ENCODE data around the gene HDAC7.

Gene HDAC7

DNA sequence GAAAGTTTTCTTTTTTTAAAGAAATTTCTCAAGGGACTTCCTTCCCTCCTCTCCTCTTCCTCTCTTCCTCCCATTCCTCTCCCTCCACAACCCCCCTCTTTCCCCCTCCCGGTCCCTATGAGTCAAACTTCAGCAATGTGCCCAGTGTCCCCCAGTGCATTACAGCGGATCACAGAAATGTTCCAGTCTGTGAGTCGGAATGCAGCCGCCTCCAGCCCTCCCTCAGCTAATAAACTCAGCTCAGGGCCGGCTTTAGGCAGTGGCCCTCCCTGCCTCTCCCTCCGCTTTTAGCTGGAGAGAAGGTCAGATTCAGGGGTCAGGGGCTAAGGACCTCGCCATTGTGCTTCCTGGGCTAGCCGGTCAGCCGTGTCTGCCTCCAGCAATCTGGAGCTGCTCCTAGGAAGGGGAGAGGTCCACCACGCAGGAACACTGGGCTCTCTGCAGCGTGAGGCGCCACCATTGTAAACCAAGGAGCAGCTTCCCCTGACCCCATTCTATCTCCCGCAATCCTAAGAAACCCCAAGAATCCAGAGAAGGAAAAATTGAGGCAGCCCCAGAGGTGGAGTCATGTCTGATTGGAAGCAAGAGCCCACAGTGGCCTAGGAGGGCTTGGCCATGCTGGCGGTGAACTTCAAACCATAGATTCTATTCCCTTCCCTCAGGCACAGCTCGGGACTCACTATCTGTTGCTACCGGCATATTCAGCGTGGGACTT, 1.1 kb upstream of the HDAC7 start:
- ChIA-PET POLR2A (interaction anchor here (1.1 to 1.7 kb wide), 4 partner anchors 8 to 19 kb away, joined by 3 to 9 read pairs (median 5); no protein-coding TSS in a partner anchor), CTCF (interaction anchor here (0.9 to 49.5 kb wide), 4 partner anchors 13 to 104 kb away, joined by 3 to 1391 read pairs (median 7); no protein-coding TSS in a partner anchor)
- no peak for DNase-seq
- 71% methylated on average over 17 of the region's 17 CpGs for WGBS (ENCODE audit: insufficient coverage)
- peak overlapping the region in 6 of 7 experiments; percentile 56 to 94 (median 80) for H3K4me3 ChIP-seq (ENCODE audit: control insufficient read depth in 1 of 7, extremely low read depth in 1 of 7, insufficient read depth in 4 of 7, low read depth in 2 of 7, low read length in 6 of 7)
- H3K36me3 ChIP-seq (ENCODE audit: control insufficient read depth in 4 of 4, insufficient read depth in 4 of 4, low read length in 3 of 4): peaks cover 0 to 2% (median 0%) of the 10 kb centered on the region in 4 experiments
- peaks cover 7 to 72% (median 59%) of the 10 kb centered on the region in 4 experiments for H3K4me1 ChIP-seq (ENCODE audit: control extremely low read depth in 1 of 4, control insufficient read depth in 4 of 4, insufficient read depth in 4 of 4, low read length in 3 of 4)
- no peaks in the 10 kb centered on the region for H3K9me3 ChIP-seq (ENCODE audit: control extremely low read depth in 1 of 5, control insufficient read depth in 4 of 5, insufficient read depth in 2 of 5, low read depth in 1 of 5, low read length in 4 of 5)
- H3K27ac ChIP-seq (ENCODE audit: insufficient read depth in 1 of 2, low read depth in 1 of 2, low read length in 2 of 2, poor library complexity in 1 of 2, severe bottlenecking in 2 of 2): peak overlapping the region in 1 of 2 experiments; percentile 73
- no peaks in the 10 kb centered on the region for H3K27me3 ChIP-seq (replicated peaks in 2 of 5; ENCODE audit: control insufficient read depth in 4 of 5, insufficient read depth in 5 of 5, low read length in 4 of 5)

DNA sequence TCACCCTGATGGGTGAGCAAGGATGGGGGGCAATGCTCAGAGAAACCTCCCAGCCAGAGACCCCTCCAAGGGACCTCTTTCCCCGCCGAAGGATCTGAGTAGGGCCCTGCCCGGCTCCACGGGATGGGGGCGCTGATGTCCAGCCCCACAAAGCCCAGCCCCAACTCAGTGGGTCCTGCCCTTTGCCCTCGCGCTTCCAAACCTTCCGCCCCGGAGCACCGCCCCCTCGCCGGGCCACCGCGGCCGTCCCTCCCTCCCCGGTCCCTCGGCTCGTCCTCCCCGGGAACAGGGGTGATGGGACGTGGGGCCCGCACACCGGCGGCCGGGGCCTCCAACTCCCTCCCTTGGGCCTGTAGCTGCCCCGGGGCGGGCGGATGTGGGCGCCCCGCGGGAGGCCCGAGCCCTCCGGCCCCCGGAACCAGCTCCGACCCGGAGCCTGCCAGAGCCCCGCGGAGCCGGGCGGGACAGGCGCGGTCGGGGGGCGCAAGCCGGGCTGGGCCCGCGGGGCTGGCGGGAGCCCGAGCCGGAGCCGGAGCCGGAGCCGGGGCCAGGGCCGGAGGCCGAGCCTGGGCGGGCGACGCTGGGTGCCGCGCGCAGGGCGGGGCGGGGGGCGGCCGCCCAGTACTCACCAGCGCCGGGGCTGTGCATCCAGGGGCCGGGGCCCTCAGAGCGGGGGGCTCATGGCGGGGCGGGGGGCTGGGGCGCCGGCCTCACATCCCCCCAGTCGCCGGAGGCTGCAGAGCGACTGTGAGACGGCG, 386 bp downstream of the HDAC7 start:
- CTCF ChIA-PET: interaction anchor here (2.7 to 49.5 kb wide), 5 partner anchors 11 to 77 kb away, joined by 11 to 1391 read pairs (median 46); no protein-coding TSS in a partner anchor
- WGBS (ENCODE audit: insufficient coverage): 0% methylated on average over 55 of the region's 77 CpGs
- H3K4me3 ChIP-seq (ENCODE audit: control insufficient read depth in 1 of 7, extremely low read depth in 1 of 7, insufficient read depth in 4 of 7, low read depth in 2 of 7, low read length in 6 of 7): peak overlapping the region; percentile 60 to 94 (median 79)
- no peaks in the 10 kb centered on the region for H3K27me3 ChIP-seq (replicated peaks in 2 of 5; ENCODE audit: control insufficient read depth in 4 of 5, insufficient read depth in 5 of 5, low read length in 4 of 5)
- H3K9me3 ChIP-seq (ENCODE audit: control extremely low read depth in 1 of 5, control insufficient read depth in 4 of 5, insufficient read depth in 2 of 5, low read depth in 1 of 5, low read length in 4 of 5): no peaks in the 10 kb centered on the region
- peak overlapping the region; percentile 58 to 86 for H3K27ac ChIP-seq (ENCODE audit: insufficient read depth in 1 of 2, low read depth in 1 of 2, low read length in 2 of 2, poor library complexity in 1 of 2, severe bottlenecking in 2 of 2)
- POLR2A ChIA-PET: interaction anchor here (1.3 to 3.2 kb wide), 6 partner anchors 11 to 20 kb away, joined by 3 to 21 read pairs (median 6); no protein-coding TSS in a partner anchor
- H3K4me1 ChIP-seq (ENCODE audit: control extremely low read depth in 1 of 4, control insufficient read depth in 4 of 4, insufficient read depth in 4 of 4, low read length in 3 of 4): peaks cover 17 to 75% (median 69%) of the 10 kb centered on the region in 4 experiments
- peaks cover 0 to 5% (median under 1%) of the 10 kb centered on the region in 4 experiments for H3K36me3 ChIP-seq (ENCODE audit: control insufficient read depth in 4 of 4, insufficient read depth in 4 of 4, low read length in 3 of 4)
- DNase-seq: peak in 1 of 3 donors; percentile 56

DNA sequence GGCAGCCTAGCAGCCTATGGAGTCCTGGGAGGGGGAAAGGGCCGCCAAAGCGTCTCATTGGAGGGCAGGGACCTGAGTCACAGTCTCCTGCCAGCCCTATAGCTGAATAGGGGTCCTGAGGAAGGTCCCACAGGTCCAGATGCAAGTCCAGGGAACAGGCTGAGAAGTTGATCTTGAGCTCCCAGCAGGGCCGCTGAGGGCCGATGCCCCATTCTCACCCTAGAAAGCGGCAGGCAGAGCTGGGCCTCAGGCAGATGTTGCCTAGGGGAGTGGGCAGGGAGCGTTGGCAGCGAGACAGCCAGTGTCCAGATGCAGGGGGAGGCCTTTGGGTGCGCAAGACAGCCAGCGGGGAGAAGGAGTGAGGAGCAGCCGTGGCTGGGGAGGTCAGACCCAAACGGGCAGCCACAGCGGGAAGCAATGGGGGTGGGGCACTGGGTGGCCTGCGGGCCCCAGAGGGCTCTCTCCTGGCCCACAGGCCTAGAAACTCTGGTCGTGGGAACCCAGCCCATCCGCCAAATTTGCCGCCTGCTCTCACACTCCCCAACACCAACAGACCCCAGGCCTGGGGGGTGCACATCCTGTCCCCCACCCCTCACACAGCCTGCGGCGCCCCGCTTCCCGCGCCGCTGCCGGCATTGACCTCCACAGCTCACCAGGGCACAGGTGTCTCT, 1.1 kb downstream of the HDAC7 start:
- POLR2A ChIA-PET: interaction anchor here (1.4 to 3.2 kb wide), 4 partner anchors 10 to 19 kb away, joined by 6 to 21 read pairs (median 9); no protein-coding TSS in a partner anchor
- CTCF ChIA-PET: interaction anchor here (1.4 to 49.5 kb wide), 8 partner anchors 10 to 76 kb away, joined by 3 to 1391 read pairs (median 12); partner anchors contain the start of gene RAPGEF3
- Histone ChIP-seq H3K9me3 (ENCODE audit: control extremely low read depth in 1 of 5, control insufficient read depth in 4 of 5, insufficient read depth in 2 of 5, low read depth in 1 of 5, low read length in 4 of 5) (no peaks in the 10 kb centered on the region), H3K4me3 (ENCODE audit: control insufficient read depth in 1 of 7, extremely low read depth in 1 of 7, insufficient read depth in 4 of 7, low read depth in 2 of 7, low read length in 6 of 7) (peak overlapping the region; percentile 60 to 94 (median 79)), H3K36me3 (ENCODE audit: control insufficient read depth in 4 of 4, insufficient read depth in 4 of 4, low read length in 3 of 4) (peaks cover 0 to 5% (median under 1%) of the 10 kb centered on the region in 4 experiments), H3K27ac (ENCODE audit: insufficient read depth in 1 of 2, low read depth in 1 of 2, low read length in 2 of 2, poor library complexity in 1 of 2, severe bottlenecking in 2 of 2) (peak overlapping the region; percentile 58 to 86), H3K27me3 (replicated peaks in 2 of 5; ENCODE audit: control insufficient read depth in 4 of 5, insufficient read depth in 5 of 5, low read length in 4 of 5) (no peaks in the 10 kb centered on the region), H3K4me1 (ENCODE audit: control extremely low read depth in 1 of 4, control insufficient read depth in 4 of 4, insufficient read depth in 4 of 4, low read length in 3 of 4) (peaks cover 18 to 75% (median 71%) of the 10 kb centered on the region in 4 experiments)
- peak in 1 of 3 donors; percentile 55 for DNase-seq
- WGBS (ENCODE audit: insufficient coverage): 9% methylated on average over 18 of the region's 23 CpGs

DNA sequence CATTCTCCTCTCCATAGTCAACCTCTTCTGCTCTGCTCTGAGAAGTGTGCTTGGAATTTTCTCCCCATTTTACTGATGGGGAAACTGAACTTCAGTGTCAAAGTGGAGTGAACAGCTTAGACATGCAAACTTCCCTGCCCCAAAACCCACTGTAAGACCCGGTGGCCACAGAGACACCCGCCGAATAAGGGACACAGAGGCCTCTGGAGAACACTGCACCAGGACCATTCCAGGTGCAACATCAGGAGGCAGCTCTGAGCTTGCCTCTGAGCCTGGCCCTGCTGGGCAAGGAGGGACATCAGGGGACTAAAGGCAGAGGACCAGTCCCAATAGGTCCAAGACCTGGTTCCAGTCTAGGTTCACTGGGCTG, 1.7 kb downstream of the HDAC7 start:
- Histone ChIP-seq H3K36me3 (ENCODE audit: control insufficient read depth in 4 of 4, insufficient read depth in 4 of 4, low read length in 3 of 4) (peaks cover 0 to 5% (median 2%) of the 10 kb centered on the region in 4 experiments), H3K9me3 (ENCODE audit: control extremely low read depth in 1 of 5, control insufficient read depth in 4 of 5, insufficient read depth in 2 of 5, low read depth in 1 of 5, low read length in 4 of 5) (no peaks in the 10 kb centered on the region), H3K27me3 (replicated peaks in 2 of 5; ENCODE audit: control insufficient read depth in 4 of 5, insufficient read depth in 5 of 5, low read length in 4 of 5) (no peaks in the 10 kb centered on the region), H3K27ac (ENCODE audit: insufficient read depth in 1 of 2, low read depth in 1 of 2, low read length in 2 of 2, poor library complexity in 1 of 2, severe bottlenecking in 2 of 2) (peak overlapping the region; percentile 68 to 86), H3K4me1 (ENCODE audit: control extremely low read depth in 1 of 4, control insufficient read depth in 4 of 4, insufficient read depth in 4 of 4, low read length in 3 of 4) (peaks cover 18 to 78% (median 76%) of the 10 kb centered on the region in 4 experiments), H3K4me3 (ENCODE audit: control insufficient read depth in 1 of 7, extremely low read depth in 1 of 7, insufficient read depth in 4 of 7, low read depth in 2 of 7, low read length in 6 of 7) (peak overlapping the region in 6 of 7 experiments; percentile 64 to 94 (median 82))
- WGBS (ENCODE audit: insufficient coverage): 80% methylated on average over 3 of the region's 3 CpGs
- no peak for DNase-seq
- POLR2A ChIA-PET: interaction anchor here (0.6 to 3.2 kb wide), 5 partner anchors 10 to 42 kb away, joined by 3 to 21 read pairs (median 6); no protein-coding TSS in a partner anchor
- CTCF ChIA-PET: interaction anchor here (1.1 to 49.5 kb wide), 12 partner anchors 9 to 110 kb away, joined by 3 to 1391 read pairs (median 4); partner anchors contain the start of gene RAPGEF3

DNA sequence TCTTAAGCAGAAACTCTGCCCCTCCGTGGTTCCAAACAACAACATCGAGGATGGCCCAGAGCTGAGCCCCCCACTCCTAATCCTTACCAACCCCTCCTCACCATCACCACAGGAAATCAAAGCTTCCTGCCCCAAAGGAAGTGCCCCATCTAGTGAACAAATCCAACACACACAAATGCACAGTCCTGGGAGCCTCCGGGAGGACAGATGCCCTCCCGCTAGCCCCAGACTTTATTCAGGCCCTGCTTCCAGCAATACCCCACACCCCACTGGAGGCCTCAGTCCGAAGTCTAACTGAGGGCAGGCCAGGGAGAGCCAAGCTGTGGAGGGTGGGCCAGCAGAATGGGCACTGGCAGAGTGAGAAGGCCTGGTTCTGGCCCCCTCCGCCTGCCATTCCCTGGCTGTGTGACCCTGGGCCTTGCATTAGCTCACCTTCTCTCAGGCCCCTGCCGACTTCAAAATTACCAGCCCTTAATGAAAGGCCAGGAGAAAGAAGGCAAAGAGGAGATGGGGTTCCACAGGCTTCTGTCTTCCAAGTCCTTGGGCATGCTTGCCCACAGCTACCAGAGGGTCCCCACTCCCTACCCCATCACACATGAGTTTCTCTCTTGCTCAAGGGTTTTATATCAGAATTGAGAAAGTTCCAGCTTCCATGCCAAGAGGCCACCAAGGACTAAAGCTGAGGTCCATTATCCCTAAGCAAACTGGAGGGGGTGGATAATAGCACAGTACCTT, 2.3 kb downstream of the HDAC7 start:
- WGBS (ENCODE audit: insufficient coverage): 0% methylated on average over 5 of the region's 7 CpGs
- peak in 1 of 3 donors; percentile 33 for DNase-seq
- POLR2A ChIA-PET: interaction anchor here (0.6 to 3.2 kb wide), 6 partner anchors 9 to 41 kb away, joined by 3 to 21 read pairs (median 5); no protein-coding TSS in a partner anchor
- Histone ChIP-seq H3K27ac (ENCODE audit: insufficient read depth in 1 of 2, low read depth in 1 of 2, low read length in 2 of 2, poor library complexity in 1 of 2, severe bottlenecking in 2 of 2) (peak overlapping the region; percentile 68 to 86), H3K4me3 (ENCODE audit: control insufficient read depth in 1 of 7, extremely low read depth in 1 of 7, insufficient read depth in 4 of 7, low read depth in 2 of 7, low read length in 6 of 7) (peak overlapping the region; percentile 13 to 94 (median 79)), H3K4me1 (ENCODE audit: control extremely low read depth in 1 of 4, control insufficient read depth in 4 of 4, insufficient read depth in 4 of 4, low read length in 3 of 4) (peaks cover 20 to 82% (median 80%) of the 10 kb centered on the region in 4 experiments), H3K36me3 (ENCODE audit: control insufficient read depth in 4 of 4, insufficient read depth in 4 of 4, low read length in 3 of 4) (peaks cover 0 to 5% (median 2%) of the 10 kb centered on the region in 4 experiments), H3K27me3 (replicated peaks in 2 of 5; ENCODE audit: control insufficient read depth in 4 of 5, insufficient read depth in 5 of 5, low read length in 4 of 5) (no peaks in the 10 kb centered on the region), H3K9me3 (ENCODE audit: control extremely low read depth in 1 of 5, control insufficient read depth in 4 of 5, insufficient read depth in 2 of 5, low read depth in 1 of 5, low read length in 4 of 5) (no peaks in the 10 kb centered on the region)
- CTCF ChIA-PET: interaction anchor here (0.8 to 49.5 kb wide), 14 partner anchors 9 to 110 kb away, joined by 3 to 1391 read pairs (median 4); partner anchors contain the start of gene RAPGEF3
